ENCODE measurements around the gene LRRC7.

GRCh38 chr1:69693921-69694675 is 126.4 kb downstream of the LRRC7 start:
- TF ChIP-seq SUZ12 (IDR thresholded peaks at IDR 0.05; ENCODE audit: extremely low read depth, insufficient read depth, insufficient read length) (no peak), YY1 (IDR thresholded peaks at IDR 0.05; ENCODE audit: insufficient read depth, insufficient read length) (no peak), ZNF274 (IDR thresholded peaks at IDR 0.05; ENCODE audit: low read depth, low read length) (no peak)
